ENCODE data around the gene EXOC6B. TPM values are rescaled to one million over a fixed set of nuclear protein-coding genes. Genes with fewer than 3 reads are reported as not detected.
A peak's percentile ranks its signal among the peaks of the same experiment; 100 is the strongest.

EXOC6B gene
- total RNA-seq, 4 donors from 2014 or later, result 54.9 to 93.7 (median 64.6) TPM

DNA sequence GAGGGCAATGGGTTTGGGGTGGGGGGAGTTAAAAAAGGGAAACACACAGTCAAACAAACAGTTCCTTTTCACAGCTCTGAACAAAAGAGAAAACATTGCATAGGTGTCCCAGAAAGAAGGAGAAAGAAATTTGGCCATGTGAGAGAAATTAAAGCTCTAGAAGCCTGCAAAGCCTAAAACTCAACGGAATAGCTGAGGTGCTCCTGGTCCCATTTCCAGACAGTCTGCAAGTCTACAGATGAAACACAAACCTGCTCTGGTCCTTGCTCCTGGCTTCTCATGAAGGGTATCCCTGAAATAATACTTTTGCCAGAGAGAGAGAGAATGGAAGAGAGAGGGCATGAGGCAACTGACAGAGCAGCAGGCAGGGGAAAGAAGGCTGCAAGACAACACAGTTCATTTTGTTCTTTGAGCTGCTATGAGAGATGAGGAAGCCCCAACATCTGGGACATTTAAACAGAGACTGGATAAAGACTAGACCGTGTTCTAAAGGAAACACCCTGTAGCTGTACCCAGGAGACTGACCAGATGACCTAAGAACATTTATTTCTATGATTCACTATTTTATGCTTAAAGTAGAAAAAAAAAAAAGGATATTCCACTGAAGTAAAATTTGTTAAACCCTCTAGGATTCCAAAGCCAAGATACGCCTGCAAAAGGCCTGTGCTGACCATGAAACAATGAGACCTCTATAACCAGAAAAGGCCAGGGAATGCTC lies 620.9 kb downstream of the EXOC6B start:
- no peak for DNase-seq
- H3K9me3 ChIP-seq, result no peaks in the 10 kb centered on the region
- H3K27ac ChIP-seq, result peak overlapping the region; percentile 4 to 69 (median 40)
- peaks cover 0 to 34% (median 4%) of the 10 kb centered on the region in 4 donors for H3K4me1 ChIP-seq
- no peak overlapping the region for H3K4me3 ChIP-seq
- H3K36me3 ChIP-seq, result no peaks in the 10 kb centered on the region
- H3K27me3 ChIP-seq, result no peaks in the 10 kb centered on the region
- no peak for TF ChIP-seq POLR2A (IDR thresholded peaks at IDR 0.05)
- TF ChIP-seq, protein P1, sequence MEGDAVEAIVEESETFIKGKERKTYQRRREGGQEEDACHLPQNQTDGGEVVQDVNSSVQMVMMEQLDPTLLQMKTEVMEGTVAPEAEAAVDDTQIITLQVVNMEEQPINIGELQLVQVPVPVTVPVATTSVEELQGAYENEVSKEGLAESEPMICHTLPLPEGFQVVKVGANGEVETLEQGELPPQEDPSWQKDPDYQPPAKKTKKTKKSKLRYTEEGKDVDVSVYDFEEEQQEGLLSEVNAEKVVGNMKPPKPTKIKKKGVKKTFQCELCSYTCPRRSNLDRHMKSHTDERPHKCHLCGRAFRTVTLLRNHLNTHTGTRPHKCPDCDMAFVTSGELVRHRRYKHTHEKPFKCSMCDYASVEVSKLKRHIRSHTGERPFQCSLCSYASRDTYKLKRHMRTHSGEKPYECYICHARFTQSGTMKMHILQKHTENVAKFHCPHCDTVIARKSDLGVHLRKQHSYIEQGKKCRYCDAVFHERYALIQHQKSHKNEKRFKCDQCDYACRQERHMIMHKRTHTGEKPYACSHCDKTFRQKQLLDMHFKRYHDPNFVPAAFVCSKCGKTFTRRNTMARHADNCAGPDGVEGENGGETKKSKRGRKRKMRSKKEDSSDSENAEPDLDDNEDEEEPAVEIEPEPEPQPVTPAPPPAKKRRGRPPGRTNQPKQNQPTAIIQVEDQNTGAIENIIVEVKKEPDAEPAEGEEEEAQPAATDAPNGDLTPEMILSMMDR (IDR thresholded peaks at IDR 0.05), result no peak

DNA sequence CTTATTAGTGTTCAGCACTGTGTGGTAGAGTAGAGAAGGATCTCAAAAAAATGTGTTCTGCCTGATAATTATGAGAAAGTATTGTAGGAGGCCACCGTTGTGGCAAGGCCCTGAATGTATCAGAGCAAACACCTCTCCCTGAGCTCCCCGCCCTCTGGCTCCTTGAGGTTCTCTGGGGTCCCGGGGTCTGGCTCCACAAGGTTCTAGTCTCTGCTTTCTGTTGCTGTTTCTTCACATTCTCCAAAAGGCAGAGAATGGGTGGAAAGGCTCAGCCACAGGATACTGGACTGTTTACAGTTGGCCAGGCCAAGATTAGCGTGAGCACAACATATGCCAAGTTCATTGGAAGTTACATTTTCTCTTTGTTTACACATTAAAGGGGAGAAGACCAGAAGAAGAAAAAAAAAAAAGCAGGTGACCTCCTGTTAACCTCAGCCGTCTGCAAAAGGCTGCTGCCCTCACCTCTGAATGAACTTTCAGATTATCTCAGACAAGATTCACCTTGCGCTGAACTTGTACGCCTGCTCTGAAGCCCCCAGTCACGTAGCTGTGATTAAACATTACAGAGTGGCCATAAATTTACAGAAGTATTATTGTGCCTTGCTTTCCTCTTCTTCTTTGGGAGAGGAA lies 621.6 kb downstream of the EXOC6B start:
- H3K4me3 ChIP-seq, result no peak overlapping the region
- no peak for TF ChIP-seq POLR2A (IDR thresholded peaks at IDR 0.05)
- TF ChIP-seq, protein P1 (IDR thresholded peaks at IDR 0.05), result no peak
- peak overlapping the region; percentile 11 to 68 (median 28) for H3K27ac ChIP-seq
- H3K36me3 ChIP-seq, result no peaks in the 10 kb centered on the region
- DNase-seq, result no peak
- peaks cover 0 to 34% (median 4%) of the 10 kb centered on the region in 4 donors for H3K4me1 ChIP-seq
- no peaks in the 10 kb centered on the region for H3K27me3 ChIP-seq
- H3K9me3 ChIP-seq, result no peaks in the 10 kb centered on the region

- TF ChIP-seq, protein P1 (IDR thresholded peaks at IDR 0.05), result peak in 2 of 6 experiments; percentile 20 to 45
- no peak for TF ChIP-seq POLR2A (IDR thresholded peaks at IDR 0.05)
- no peaks in the 10 kb centered on the region for H3K27me3 ChIP-seq
- H3K4me3 ChIP-seq, result no peak overlapping the region
- no peak overlapping the region for H3K27ac ChIP-seq
- no peak for DNase-seq
- H3K4me1 ChIP-seq, result peaks cover 0 to 5% (median 0%) of the 10 kb centered on the region in 4 donors
- H3K9me3 ChIP-seq, result no peaks in the 10 kb centered on the region
- no peaks in the 10 kb centered on the region for H3K36me3 ChIP-seq
Observed at GRCh38 chr2:72198532-72199241, 627.1 kb downstream of the EXOC6B start.

- no peaks in the 10 kb centered on the region for H3K9me3 ChIP-seq
- no peaks in the 10 kb centered on the region for H3K4me1 ChIP-seq
- H3K27me3 ChIP-seq, result no peaks in the 10 kb centered on the region
- H3K27ac ChIP-seq, result no peak overlapping the region
- no peaks in the 10 kb centered on the region for H3K36me3 ChIP-seq
- DNase-seq, result no peak
- TF ChIP-seq, protein P1 (IDR thresholded peaks at IDR 0.05), result no peak
- no peak for TF ChIP-seq POLR2A (IDR thresholded peaks at IDR 0.05)
- no peak overlapping the region for H3K4me3 ChIP-seq
Observed at GRCh38 chr2:72193723-72194122, 632.1 kb downstream of the EXOC6B start.

DNA sequence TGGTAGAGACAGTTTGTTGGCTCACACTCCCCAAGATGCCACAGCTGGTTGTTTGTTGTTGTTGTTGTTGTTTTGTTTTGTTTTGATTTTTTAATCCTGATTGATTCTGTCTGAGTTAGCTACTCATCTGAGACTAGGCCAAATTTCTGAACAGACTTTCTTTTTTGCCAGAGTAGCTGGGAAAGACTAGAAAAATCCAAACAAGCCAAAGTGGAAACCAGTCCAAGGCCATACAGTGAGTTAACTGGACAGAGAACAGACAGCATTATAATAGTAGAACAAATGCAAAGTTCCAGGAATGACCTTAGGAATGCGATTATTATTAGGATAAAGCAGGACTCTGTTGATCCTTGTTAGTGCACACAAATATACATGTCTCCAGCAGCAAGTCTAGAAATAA lies 634.4 kb downstream of the EXOC6B start:
- Histone ChIP-seq H3K36me3 (no peaks in the 10 kb centered on the region), H3K27ac (no peak overlapping the region), H3K4me3 (no peak overlapping the region), H3K9me3 (peaks cover 0 to 6% (median 0%) of the 10 kb centered on the region in 4 donors), H3K27me3 (no peaks in the 10 kb centered on the region), H3K4me1 (no peaks in the 10 kb centered on the region)
- no peak for DNase-seq
- no peak for TF ChIP-seq POLR2A (IDR thresholded peaks at IDR 0.05)
- TF ChIP-seq, protein P1 (IDR thresholded peaks at IDR 0.05), result no peak
